ENCODE results near the gene DENND4A.
A peak's percentile ranks its signal among the peaks of the same experiment; 100 is the strongest.

DENND4A gene

DNA sequence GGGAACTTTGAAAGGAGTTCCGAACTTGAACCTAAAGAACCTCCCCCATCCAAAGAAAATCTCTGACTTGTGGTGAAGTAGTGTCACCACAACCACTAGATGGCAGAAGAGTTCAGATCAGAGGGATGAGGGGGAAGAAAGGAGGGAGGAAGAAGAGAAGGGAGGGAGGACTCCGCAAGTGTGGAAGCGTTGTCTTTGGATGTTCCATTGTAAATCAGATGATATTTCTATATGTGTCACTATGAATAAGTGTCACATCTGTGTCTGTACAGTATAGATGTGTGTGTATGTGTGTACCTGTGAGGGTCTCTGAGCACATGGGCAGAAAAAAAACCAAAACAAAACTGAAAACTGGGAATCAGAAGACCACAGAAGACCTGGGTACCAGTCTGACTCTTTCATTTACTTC is 153.4 kb downstream of the DENND4A start (continued):
- TF ChIP-seq ZNF501 (tag by site-specific recombination; IDR thresholded peaks at IDR 0.05), result no peak
- 0 out of 2 replicates have a peak, but pooled peaks have one; percentile 19 for TF ChIP-seq ZNF341 (tag by site-specific recombination; IDR thresholded peaks at IDR 0.05; ENCODE audit: low read depth)
- TF ChIP-seq ZNF2 (tag by site-specific recombination; IDR thresholded peaks at IDR 0.05), result peak; percentile 60; the same call in 1 of the 2 replicates
- TF ChIP-seq, protein P1, sequence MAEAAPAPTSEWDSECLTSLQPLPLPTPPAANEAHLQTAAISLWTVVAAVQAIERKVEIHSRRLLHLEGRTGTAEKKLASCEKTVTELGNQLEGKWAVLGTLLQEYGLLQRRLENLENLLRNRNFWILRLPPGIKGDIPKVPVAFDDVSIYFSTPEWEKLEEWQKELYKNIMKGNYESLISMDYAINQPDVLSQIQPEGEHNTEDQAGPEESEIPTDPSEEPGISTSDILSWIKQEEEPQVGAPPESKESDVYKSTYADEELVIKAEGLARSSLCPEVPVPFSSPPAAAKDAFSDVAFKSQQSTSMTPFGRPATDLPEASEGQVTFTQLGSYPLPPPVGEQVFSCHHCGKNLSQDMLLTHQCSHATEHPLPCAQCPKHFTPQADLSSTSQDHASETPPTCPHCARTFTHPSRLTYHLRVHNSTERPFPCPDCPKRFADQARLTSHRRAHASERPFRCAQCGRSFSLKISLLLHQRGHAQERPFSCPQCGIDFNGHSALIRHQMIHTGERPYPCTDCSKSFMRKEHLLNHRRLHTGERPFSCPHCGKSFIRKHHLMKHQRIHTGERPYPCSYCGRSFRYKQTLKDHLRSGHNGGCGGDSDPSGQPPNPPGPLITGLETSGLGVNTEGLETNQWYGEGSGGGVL (tag by site-specific recombination; IDR thresholded peaks at IDR 0.05), result peak; percentile 73
- peak; percentile 66; the same call in 1 of the 2 replicates for TF ChIP-seq ZEB2 (tag by site-specific recombination; IDR thresholded peaks at IDR 0.05)
- TF ChIP-seq ZNF24 (tag by site-specific recombination; IDR thresholded peaks at IDR 0.05), result peak; percentile 41; the same call in 1 of the 2 replicates
- no peak for TF ChIP-seq ZNF324 (tag by site-specific recombination; IDR thresholded peaks at IDR 0.05)
- TF ChIP-seq, protein P2, sequence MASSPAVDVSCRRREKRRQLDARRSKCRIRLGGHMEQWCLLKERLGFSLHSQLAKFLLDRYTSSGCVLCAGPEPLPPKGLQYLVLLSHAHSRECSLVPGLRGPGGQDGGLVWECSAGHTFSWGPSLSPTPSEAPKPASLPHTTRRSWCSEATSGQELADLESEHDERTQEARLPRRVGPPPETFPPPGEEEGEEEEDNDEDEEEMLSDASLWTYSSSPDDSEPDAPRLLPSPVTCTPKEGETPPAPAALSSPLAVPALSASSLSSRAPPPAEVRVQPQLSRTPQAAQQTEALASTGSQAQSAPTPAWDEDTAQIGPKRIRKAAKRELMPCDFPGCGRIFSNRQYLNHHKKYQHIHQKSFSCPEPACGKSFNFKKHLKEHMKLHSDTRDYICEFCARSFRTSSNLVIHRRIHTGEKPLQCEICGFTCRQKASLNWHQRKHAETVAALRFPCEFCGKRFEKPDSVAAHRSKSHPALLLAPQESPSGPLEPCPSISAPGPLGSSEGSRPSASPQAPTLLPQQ (tag by site-specific recombination; IDR thresholded peaks at IDR 0.05), result peak; percentile 64; the same call in 1 of the 2 replicates
- TF ChIP-seq, protein P3, sequence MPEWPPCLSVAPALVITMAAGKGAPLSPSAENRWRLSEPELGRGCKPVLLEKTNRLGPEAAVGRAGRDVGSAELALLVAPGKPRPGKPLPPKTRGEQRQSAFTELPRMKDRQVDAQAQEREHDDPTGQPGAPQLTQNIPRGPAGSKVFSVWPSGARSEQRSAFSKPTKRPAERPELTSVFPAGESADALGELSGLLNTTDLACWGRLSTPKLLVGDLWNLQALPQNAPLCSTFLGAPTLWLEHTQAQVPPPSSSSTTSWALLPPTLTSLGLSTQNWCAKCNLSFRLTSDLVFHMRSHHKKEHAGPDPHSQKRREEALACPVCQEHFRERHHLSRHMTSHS (tag by site-specific recombination; IDR thresholded peaks at IDR 0.05), result no peak
- 0 out of 2 replicates have a peak, but pooled peaks have one; percentile 33 for TF ChIP-seq ZBTB1 (tag by site-specific recombination; IDR thresholded peaks at IDR 0.05)
- TF ChIP-seq, protein P4, sequence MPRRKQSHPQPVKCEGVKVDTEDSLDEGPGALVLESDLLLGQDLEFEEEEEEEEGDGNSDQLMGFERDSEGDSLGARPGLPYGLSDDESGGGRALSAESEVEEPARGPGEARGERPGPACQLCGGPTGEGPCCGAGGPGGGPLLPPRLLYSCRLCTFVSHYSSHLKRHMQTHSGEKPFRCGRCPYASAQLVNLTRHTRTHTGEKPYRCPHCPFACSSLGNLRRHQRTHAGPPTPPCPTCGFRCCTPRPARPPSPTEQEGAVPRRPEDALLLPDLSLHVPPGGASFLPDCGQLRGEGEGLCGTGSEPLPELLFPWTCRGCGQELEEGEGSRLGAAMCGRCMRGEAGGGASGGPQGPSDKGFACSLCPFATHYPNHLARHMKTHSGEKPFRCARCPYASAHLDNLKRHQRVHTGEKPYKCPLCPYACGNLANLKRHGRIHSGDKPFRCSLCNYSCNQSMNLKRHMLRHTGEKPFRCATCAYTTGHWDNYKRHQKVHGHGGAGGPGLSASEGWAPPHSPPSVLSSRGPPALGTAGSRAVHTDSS (tag by site-specific recombination; IDR thresholded peaks at IDR 0.05), result peak; percentile 98
- peak; percentile 98 for TF ChIP-seq ZNF366 (tag by site-specific recombination; conservative IDR thresholded peaks at IDR 0.05)
- peak; percentile 34; the same call in 1 of the 2 replicates for TF ChIP-seq KLF8 (tag by site-specific recombination; IDR thresholded peaks at IDR 0.05)
- peak; percentile 41; the same call in 1 of the 2 replicates for TF ChIP-seq ZNF629 (tag by site-specific recombination; IDR thresholded peaks at IDR 0.05)
- TF ChIP-seq, protein P5, sequence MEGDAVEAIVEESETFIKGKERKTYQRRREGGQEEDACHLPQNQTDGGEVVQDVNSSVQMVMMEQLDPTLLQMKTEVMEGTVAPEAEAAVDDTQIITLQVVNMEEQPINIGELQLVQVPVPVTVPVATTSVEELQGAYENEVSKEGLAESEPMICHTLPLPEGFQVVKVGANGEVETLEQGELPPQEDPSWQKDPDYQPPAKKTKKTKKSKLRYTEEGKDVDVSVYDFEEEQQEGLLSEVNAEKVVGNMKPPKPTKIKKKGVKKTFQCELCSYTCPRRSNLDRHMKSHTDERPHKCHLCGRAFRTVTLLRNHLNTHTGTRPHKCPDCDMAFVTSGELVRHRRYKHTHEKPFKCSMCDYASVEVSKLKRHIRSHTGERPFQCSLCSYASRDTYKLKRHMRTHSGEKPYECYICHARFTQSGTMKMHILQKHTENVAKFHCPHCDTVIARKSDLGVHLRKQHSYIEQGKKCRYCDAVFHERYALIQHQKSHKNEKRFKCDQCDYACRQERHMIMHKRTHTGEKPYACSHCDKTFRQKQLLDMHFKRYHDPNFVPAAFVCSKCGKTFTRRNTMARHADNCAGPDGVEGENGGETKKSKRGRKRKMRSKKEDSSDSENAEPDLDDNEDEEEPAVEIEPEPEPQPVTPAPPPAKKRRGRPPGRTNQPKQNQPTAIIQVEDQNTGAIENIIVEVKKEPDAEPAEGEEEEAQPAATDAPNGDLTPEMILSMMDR (tag by site-specific recombination; IDR thresholded peaks at IDR 0.05), result peak; percentile 79
- TF ChIP-seq ZNF292 (tag by site-specific recombination; IDR thresholded peaks at IDR 0.05; ENCODE audit: borderline replicate concordance, low read depth), result no peak
- TF ChIP-seq ZNF335 (tag by site-specific recombination; conservative IDR thresholded peaks at IDR 0.05), result 0 out of 2 replicates have a peak, but pooled peaks have one; percentile 8
- TF ChIP-seq ZSCAN30 (tag by site-specific recombination; IDR thresholded peaks at IDR 0.05), result peak; percentile 73
- TF ChIP-seq WT1 (tag by site-specific recombination; IDR thresholded peaks at IDR 0.05), result peak; percentile 68
- TF ChIP-seq ZNF660 (tag by site-specific recombination; IDR thresholded peaks at IDR 0.05), result no peak
- peak; percentile 70 for TF ChIP-seq ZBTB17 (tag by site-specific recombination; IDR thresholded peaks at IDR 0.05)
- no peak for TF ChIP-seq ZSCAN16 (tag by site-specific recombination; IDR thresholded peaks at IDR 0.05)
- TF ChIP-seq, protein P6, sequence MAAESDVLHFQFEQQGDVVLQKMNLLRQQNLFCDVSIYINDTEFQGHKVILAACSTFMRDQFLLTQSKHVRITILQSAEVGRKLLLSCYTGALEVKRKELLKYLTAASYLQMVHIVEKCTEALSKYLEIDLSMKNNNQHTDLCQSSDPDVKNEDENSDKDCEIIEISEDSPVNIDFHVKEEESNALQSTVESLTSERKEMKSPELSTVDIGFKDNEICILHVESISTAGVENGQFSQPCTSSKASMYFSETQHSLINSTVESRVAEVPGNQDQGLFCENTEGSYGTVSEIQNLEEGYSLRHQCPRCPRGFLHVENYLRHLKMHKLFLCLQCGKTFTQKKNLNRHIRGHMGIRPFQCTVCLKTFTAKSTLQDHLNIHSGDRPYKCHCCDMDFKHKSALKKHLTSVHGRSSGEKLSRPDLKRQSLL (tag by site-specific recombination; IDR thresholded peaks at IDR 0.05), result no peak
- peak; percentile 99 for TF ChIP-seq ZNF654 (tag by site-specific recombination; IDR thresholded peaks at IDR 0.05; ENCODE audit: low read depth)

Measured in HEK293 (cell line).